HepG2 (cell line): ENCODE measurements around the gene LZTR1. TPM values are rescaled to one million over a fixed set of nuclear protein-coding genes. Genes with fewer than 3 reads are reported as not detected.
"Not testable (repeated sequence)": the region's sequence is repeated elsewhere in the genome, so short reads cannot be mapped to it uniquely, and the experiment has no call there.

ENCODE experiments used
- ATAC-seq: fragments of 200-7000 bp; cut with Tn5 transposase; 3 replicates; pipeline ENCODE4 v1.9.1; 2020; ENCODE audit warnings: mild to moderate bottlenecking, moderate library complexity
- BruUV-seq: library from RNA; stranded (reverse); fragments of 400-500 nt; replicated peaks from 2 replicates; lab custom pipeline; 2021; lab: Mats Ljungman, UMichigan
- CTCF ChIA-PET: fragments of 300-600 bp; formaldehyde crosslinking; extraction: SDS; loops from one replicate; lab custom pipeline; 2021; ENCODE audit warnings: low total read pairs, inconsistent platforms, low intra/inter-chr PET ratio; lab: Yijun Ruan, JAX
- POLR2A ChIA-PET: fragments of 350-600 bp; sonication (Branson Sonifier 250); formaldehyde crosslinking; loops from one replicate; lab custom pipeline; 2020; ENCODE audit warnings: antibody characterized with exemption, inconsistent platforms; lab: Yijun Ruan, JAX
- DNase-seq: peaks from one replicate; pipeline ENCODE4 v3.0.0-alpha.2; 2015; ENCODE audit warnings: low spot score
- FAIRE-seq: peaks from 3 replicates; lab custom pipeline; 2011; peaks lifted over from hg19 to GRCh38; lab: Jason Lieb, UNC
- H2AFZ ChIP-seq: one replicate; pipeline ENCODE4 v1.6.1; 2011; ENCODE audit warnings: low read length, inconsistent platforms
- H3K27ac ChIP-seq: fragments of 300-600 bp; 3 replicates; pipeline ENCODE4 v1.8.0; 2011; ENCODE audit warnings: mixed run types, mild to moderate bottlenecking, mixed read lengths, low read length, inconsistent platforms; ENCODE audit not compliant: insufficient read depth; ENCODE audit errors: extremely low read length
- H3K27me3 ChIP-seq, 2 experiments: fragments of 200-600 bp in 1 of 2; 2 replicates in 1 of 2; 3 replicates in 1 of 2; pipeline versions ENCODE4 v1.6.0 to v1.8.0; 2011; ENCODE audit warnings: low read length in 2 of 2, mild to moderate bottlenecking in 2 of 2, moderate library complexity in 2 of 2, inconsistent platforms in 1 of 2; ENCODE audit not compliant: insufficient read depth in 2 of 2, control insufficient read depth in 1 of 2
- H3K36me3 ChIP-seq, 2 experiments: fragments of 200-600 bp in 1 of 2; replicated peaks in 1 of 2; 2 replicates in 1 of 2; 3 replicates in 1 of 2; pipeline versions ENCODE4 v1.5.1 to v1.8.0; 2011; ENCODE audit warnings: low read length in 2 of 2, inconsistent platforms in 1 of 2; ENCODE audit not compliant: insufficient read depth in 2 of 2, control insufficient read depth in 1 of 2
- H3K4me1 ChIP-seq: 2 replicates; pipeline ENCODE4 v1.5.1; 2012; ENCODE audit warnings: low read length, inconsistent platforms; ENCODE audit not compliant: insufficient read depth
- H3K4me2 ChIP-seq: 2 replicates; pipeline ENCODE4 v1.6.0; 2011; ENCODE audit warnings: low read depth, low read length, inconsistent platforms
- H3K4me3 ChIP-seq, 3 experiments: fragments of 200-600 bp in 1 of 3; sonication (generic), shearing (Covaris generic) in 1 of 3; replicated peaks in 1 of 3; 2 replicates each; pipeline ENCODE4 v1.5.1; 2011 to 2016; ENCODE audit warnings: low read length in 3 of 3, inconsistent platforms in 2 of 3, low read depth in 2 of 3, mild to moderate bottlenecking in 2 of 3, control low read depth in 1 of 3, mixed read lengths in 1 of 3; ENCODE audit not compliant: insufficient read depth in 1 of 3
- H3K79me2 ChIP-seq: one replicate; pipeline ENCODE4 v1.6.1; 2011; ENCODE audit warnings: low read length, inconsistent platforms; ENCODE audit not compliant: insufficient read depth
- H3K9ac ChIP-seq: 2 replicates; pipeline ENCODE4 v1.6.0; 2011; ENCODE audit warnings: mild to moderate bottlenecking, low read depth, low read length, inconsistent platforms; ENCODE audit not compliant: insufficient read depth
- H3K9me3 ChIP-seq: 2 replicates; pipeline ENCODE4 v1.5.1; 2012; ENCODE audit warnings: mild to moderate bottlenecking, low read length
- H4K20me1 ChIP-seq: 2 replicates; pipeline ENCODE4 v1.6.0; 2011; ENCODE audit warnings: inconsistent platforms, mild to moderate bottlenecking, low read length, moderate library complexity; ENCODE audit not compliant: insufficient read depth
- FOSL2 ChIP-seq: sonication (generic); formaldehyde crosslinking; IDR thresholded peaks from 2 replicates; pipeline ENCODE4 v1.4.0; 2020; ENCODE audit warnings: missing genetic modification reagents
- GPN1 ChIP-seq: sonication (generic); formaldehyde crosslinking; IDR thresholded peaks from 2 replicates; pipeline ENCODE4 v1.5.1; 2020; ENCODE audit warnings: missing genetic modification reagents, borderline replicate concordance
- NR2F6 ChIP-seq, 2 experiments: IDR thresholded peaks; 2 replicates each; pipeline ENCODE4 v1.6.1; 2016; ENCODE audit warnings: antibody characterized with exemption in 1 of 2, mild to moderate bottlenecking in 1 of 2
- TEAD3 ChIP-seq: optimal IDR thresholded peaks from 2 replicates; pipeline ENCODE3; 2016; ENCODE audit warnings: borderline replicate concordance
- ZNF615 ChIP-seq: sonication (generic); formaldehyde crosslinking; IDR thresholded peaks from 2 replicates; pipeline ENCODE4 v1.5.0; 2020; ENCODE audit warnings: mild to moderate bottlenecking, missing genetic modification reagents, borderline replicate concordance
- WGBS: methylation state at CpG from one replicate; pipeline ENCODE4 v1.1.6; 2017; ENCODE audit warnings: low lambda C conversion rate; 5-methylcytosine and 5-hydroxymethylcytosine counted together
- in situ Hi-C: cut with HindIII; loops from 2 replicates; pipeline ENCODE4 v1.10.0; 2017; ENCODE audit warnings: low pct_unique_long_range_greater_than_20kb; ENCODE audit not compliant: extremely low pct_ligation_motif_present
- intact Hi-C: fragments of 100-400 bp; cut with micrococcal nuclease; formaldehyde crosslinking; loops from one replicate; pipeline ENCODE4 v1.10.0; 2022; ENCODE audit not compliant: unreplicated experiment
- polyA plus RNA-seq, 8 experiments: library from polyadenylated mRNA; depleted of rRNA in 3 of 8; stranded (reverse) in 7 of 8; unstranded in 1 of 8; fragments of >200 nt; fragmentation: Illumina TruSeq in 4 of 8; extraction: Trizol in 4 of 8; gene quantifications; 2 replicates each; pipeline versions ENCODE4 v1.2.1 to v1.2.3, GENCODE V29; 2011 to 2016; ENCODE audit warnings: low read depth in 4 of 8, missing spikeins in 1 of 8, mixed read lengths in 1 of 8; ENCODE audit not compliant: insufficient read depth in 1 of 8
- total RNA-seq, 5 experiments: library from RNA; depleted of rRNA; stranded (reverse); fragments of >200 nt; fragmentation: Illumina TruSeq; extraction: Trizol; gene quantifications; 2 replicates each; pipeline ENCODE4 v1.2.3, GENCODE V29; 2016; ENCODE audit warnings: low read depth in 1 of 5

The LZTR1 gene
- total and polyA plus RNA-seq, 2 of the 13 experiments (the other 11 are each of a cell fraction or from before 2014, with no cell fraction given), result 21.8 to 22.4 TPM

DNA sequence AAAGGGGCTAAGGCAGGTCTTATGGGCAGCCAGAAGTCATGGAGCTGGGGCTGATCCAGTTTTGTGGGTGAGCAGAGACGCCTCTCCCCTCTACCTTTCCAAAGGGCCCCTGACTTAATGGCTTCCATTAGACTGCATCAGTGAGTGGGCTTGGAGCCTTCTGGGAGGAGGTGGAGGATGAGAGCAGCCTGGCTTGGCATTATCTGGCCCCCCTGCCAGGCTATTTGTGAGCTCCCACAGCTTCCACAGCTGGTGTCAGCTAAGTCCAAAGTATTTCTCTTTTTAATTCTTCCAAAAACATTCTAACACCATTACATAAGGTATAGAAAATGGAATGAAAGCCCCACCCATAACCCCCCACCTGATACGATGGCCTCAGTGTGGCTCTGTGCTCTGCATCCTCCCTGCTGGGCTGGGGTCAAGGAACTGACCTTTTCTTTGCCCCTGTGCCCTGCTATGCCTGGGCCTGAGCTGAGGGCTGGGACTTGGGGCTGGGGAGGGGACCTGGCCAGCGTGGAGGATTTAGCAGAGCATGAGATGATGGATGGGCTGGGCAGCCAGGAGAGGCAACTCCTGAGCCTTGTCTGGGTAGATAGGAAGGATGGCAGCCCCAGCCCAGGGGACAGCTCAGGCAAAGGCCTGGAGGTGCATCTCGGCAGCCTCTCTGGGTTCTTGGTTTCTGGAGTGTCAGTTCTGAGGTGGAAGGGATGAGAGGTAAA lies 11.0 kb upstream of the LZTR1 start (continued):
- peak; percentile 33; the same call in 1 of the 2 replicates for TF ChIP-seq NR2F6 (IDR thresholded peaks at IDR 0.05)
- TF ChIP-seq NR2F6 (CRISPR knock-in tag; IDR thresholded peaks at IDR 0.05), result no peak; the same call in 1 of the 2 replicates
- no peak for TF ChIP-seq GPN1 (CRISPR knock-in tag)
- TF ChIP-seq ZNF615 (CRISPR knock-in tag), result no peak
- TF ChIP-seq, all 625 proteins: peak for 2

DNA sequence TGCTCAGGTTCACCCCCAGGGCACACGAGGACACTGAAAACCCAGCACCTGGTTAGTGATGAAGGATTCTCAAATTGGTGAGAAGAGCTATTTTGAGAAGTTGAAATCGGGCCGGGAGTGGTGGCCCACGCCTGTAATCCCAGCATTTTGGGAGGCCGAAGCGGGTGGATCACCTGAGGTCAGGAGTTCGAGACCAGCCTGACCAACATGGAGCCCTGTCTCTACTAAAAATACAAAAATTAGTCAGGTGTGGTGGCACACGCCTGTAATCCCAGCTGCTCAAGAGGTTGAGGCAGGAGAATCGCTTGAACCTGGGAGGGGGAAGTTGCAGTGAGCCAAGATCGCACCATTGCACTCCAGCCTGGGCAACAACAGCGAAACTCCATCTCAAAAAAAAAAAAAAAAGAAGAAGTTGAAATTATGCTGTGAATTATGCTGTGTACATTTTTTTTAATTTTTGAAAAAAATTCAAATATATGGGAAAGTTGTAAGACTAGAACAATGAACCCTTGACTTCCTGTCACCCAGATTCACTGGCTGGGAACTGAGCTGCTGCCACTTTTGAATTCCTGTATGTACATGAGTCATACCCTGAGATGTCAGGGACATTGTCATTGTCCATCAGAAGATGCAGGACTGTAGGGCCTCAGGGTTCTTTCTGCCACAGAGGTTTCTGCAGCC lies 9.9 kb upstream of the LZTR1 start:
- DNase-seq, H3K4me3 ChIP-seq, CTCF ChIA-PET, H3K79me2 ChIP-seq, H3K4me2 ChIP-seq, intact Hi-C loops, FAIRE-seq, H3K27ac ChIP-seq, H2AFZ ChIP-seq, H3K36me3 ChIP-seq, H3K9me3 ChIP-seq, H3K9ac ChIP-seq, in situ Hi-C loops, H3K27me3 ChIP-seq, ATAC-seq, H4K20me1 ChIP-seq, BruUV-seq: not testable (repeated sequence)
- TF ChIP-seq FOSL2 (CRISPR knock-in tag), result peak; percentile 61
- TF ChIP-seq TEAD3 (CRISPR knock-in tag), result peak; percentile 21
- H3K4me1 ChIP-seq, result peaks cover 11% of the 10 kb centered on the region
- POLR2A ChIA-PET, result interaction anchor here (0.7 to 5.1 kb wide), 4 partner anchors 9 to 110 kb away, joined by 3 to 33 read pairs (median 4); partner anchors contain the start of gene LZTR1
- WGBS, result 85% methylated on average over 11 of the region's 11 CpGs
